GM12892 (cell line): Measurements from ENCODE around the gene PRSS23.

Experiments
- POLR2A ChIP-seq: IDR thresholded peaks from 2 replicates; pipeline ENCODE4 v1.6.1; 2011; ENCODE audit warnings: low read depth, low read length, control low read depth
- POLR2AphosphoS5 ChIP-seq: IDR thresholded peaks from 2 replicates; pipeline ENCODE4 v1.6.1; 2011; ENCODE audit warnings: low read depth, low read length, control low read depth

- TF ChIP-seq POLR2A: no peak
- no peak for TF ChIP-seq POLR2AphosphoS5
Measured at GRCh38 chr11:86787656-86788055, 12.7 kb upstream of the PRSS23 start.
